ENCODE data around the gene COL7A1. TPM values are rescaled to one million over a fixed set of nuclear protein-coding genes. Genes with fewer than 3 reads are reported as not detected.

COL7A1 gene
- total RNA-seq, 4 donors from 2014 or later: 0.31 to 2.2 (median 1.9) TPM

- TF ChIP-seq, protein P1, sequence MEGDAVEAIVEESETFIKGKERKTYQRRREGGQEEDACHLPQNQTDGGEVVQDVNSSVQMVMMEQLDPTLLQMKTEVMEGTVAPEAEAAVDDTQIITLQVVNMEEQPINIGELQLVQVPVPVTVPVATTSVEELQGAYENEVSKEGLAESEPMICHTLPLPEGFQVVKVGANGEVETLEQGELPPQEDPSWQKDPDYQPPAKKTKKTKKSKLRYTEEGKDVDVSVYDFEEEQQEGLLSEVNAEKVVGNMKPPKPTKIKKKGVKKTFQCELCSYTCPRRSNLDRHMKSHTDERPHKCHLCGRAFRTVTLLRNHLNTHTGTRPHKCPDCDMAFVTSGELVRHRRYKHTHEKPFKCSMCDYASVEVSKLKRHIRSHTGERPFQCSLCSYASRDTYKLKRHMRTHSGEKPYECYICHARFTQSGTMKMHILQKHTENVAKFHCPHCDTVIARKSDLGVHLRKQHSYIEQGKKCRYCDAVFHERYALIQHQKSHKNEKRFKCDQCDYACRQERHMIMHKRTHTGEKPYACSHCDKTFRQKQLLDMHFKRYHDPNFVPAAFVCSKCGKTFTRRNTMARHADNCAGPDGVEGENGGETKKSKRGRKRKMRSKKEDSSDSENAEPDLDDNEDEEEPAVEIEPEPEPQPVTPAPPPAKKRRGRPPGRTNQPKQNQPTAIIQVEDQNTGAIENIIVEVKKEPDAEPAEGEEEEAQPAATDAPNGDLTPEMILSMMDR (IDR thresholded peaks at IDR 0.05): no peak
- ATAC-seq (ENCODE audit: low FRiP score) (no peak), DNase-seq (ENCODE audit: low spot score) (no peak)
Measured at GRCh38 chr3:48581621-48582481, 13.3 kb downstream of the COL7A1 start.

GRCh38 chr3:48576647-48577046, 18.5 kb downstream of the COL7A1 start:
- no peak for DNase-seq (ENCODE audit: low spot score)
- TF ChIP-seq, protein P1 (IDR thresholded peaks at IDR 0.05): no peak
- no peak for ATAC-seq (ENCODE audit: low FRiP score)

GRCh38 chr3:48575366-48575765, 19.8 kb downstream of the COL7A1 start:
- DNase-seq (ENCODE audit: low spot score) (no peak), ATAC-seq (ENCODE audit: low FRiP score) (no peak)
- TF ChIP-seq, protein P1 (IDR thresholded peaks at IDR 0.05): no peak

DNA sequence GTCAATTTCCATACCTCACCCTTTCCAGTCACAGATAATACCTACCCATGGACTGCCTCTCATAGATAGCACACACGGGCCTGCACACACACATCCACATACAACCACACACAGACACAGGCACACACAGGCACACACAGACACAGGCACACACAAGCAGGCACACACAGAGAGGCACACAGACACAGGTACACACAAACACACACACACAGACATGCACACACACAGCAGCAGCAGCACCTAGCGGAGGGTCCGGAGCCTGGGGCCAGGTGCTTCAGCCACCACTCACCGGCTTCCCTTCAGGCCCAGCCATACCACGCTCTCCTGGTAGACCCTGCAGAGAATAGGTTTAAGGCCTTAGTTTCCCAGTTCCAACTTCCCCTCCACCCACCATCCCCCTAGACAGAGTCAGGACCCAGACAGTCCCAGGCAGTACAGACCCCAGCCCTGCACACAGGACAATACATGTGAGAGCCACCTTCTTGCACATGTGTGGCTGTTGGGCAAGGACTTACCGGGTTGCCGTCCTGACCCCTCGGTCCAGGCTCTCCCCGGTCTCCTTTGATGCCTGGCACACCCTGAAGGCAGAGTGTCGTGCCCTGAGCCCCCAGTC, 21.1 kb downstream of the COL7A1 start:
- ATAC-seq (ENCODE audit: low FRiP score): no peak
- TF ChIP-seq, protein P1 (IDR thresholded peaks at IDR 0.05): no peak
- no peak for DNase-seq (ENCODE audit: low spot score)

- no peak for DNase-seq (ENCODE audit: low spot score)
- no peak for ATAC-seq (ENCODE audit: low FRiP score)
- TF ChIP-seq, protein P1 (IDR thresholded peaks at IDR 0.05): no peak
Measured at GRCh38 chr3:48572517-48572916, 22.6 kb downstream of the COL7A1 start.

DNA sequence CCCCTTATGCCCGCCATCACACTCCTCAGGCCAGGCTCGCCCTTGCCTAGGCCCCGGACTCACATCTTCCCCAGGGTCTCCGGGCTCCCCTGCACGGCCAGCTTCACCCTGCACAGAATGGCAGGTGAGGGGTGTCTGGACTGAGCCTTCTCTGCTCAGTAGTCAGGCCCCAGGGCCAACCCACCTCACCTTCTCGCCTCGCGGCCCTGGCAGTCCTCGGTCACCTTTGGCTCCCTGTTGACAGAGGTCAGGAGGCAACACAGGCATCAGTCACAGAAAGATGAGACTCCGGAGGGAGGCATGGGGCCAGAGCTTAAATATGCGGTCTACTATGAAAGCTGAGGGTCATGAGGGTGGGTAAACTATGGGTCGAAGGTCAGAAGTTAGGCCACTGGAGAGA, 23.2 kb downstream of the COL7A1 start:
- TF ChIP-seq, protein P1 (IDR thresholded peaks at IDR 0.05): no peak
- no peak for DNase-seq (ENCODE audit: low spot score)
- no peak for ATAC-seq (ENCODE audit: low FRiP score)

Data from omental fat pad (tissue), 4 donors.